OCI-LY3 (cell line): ENCODE data around the gene SPAG8.

ENCODE experiments used
- H2AFZ ChIP-seq: fragments of 200-600, 300-600 bp; shearing (Covaris generic); 2 replicates; pipeline ENCODE4 v1.6.0; 2014; ENCODE audit warnings: antibody characterized with exemption, low read depth, low read length
- H3K27ac ChIP-seq: fragments of 200-600, 300-600 bp; sonication (generic); 2 replicates; pipeline ENCODE4 v1.5.1; 2014; ENCODE audit warnings: mild to moderate bottlenecking, low read length, moderate library complexity, mixed read lengths
- H3K27me3 ChIP-seq: fragments of 200-600, 300-600 bp; sonication (generic); 2 replicates; pipeline ENCODE4 v1.6.1; 2014; ENCODE audit warnings: low read depth, low read length, mixed read lengths
- H3K36me3 ChIP-seq: fragments of 200-600, 300-600 bp; sonication (generic); replicated peaks from 2 replicates; pipeline ENCODE3; 2014; ENCODE audit warnings: low read depth, low read length, mixed read lengths
- H3K4me1 ChIP-seq: fragments of 300-600, 200-600 bp; sonication (generic); 2 replicates; pipeline ENCODE4 v1.6.1; 2014; ENCODE audit warnings: low read length, mixed read lengths
- H3K4me2 ChIP-seq: fragments of 200-600, 300-600 bp; sonication (generic); 2 replicates; pipeline ENCODE4 v1.6.1; 2014; ENCODE audit warnings: low read length, mixed read lengths
- H3K4me3 ChIP-seq: fragments of 300-600, 200-600 bp; sonication (generic); 2 replicates; pipeline ENCODE4 v1.5.1; 2014; ENCODE audit warnings: antibody characterized with exemption, mild to moderate bottlenecking, low read length, moderate library complexity
- H3K79me2 ChIP-seq: fragments of 300-600, 200-600 bp; shearing (Covaris generic); 2 replicates; pipeline ENCODE4 v1.6.1; 2014; ENCODE audit warnings: mild to moderate bottlenecking, low read length, mixed read lengths
- H3K9ac ChIP-seq: fragments of 300-600, 200-600 bp; shearing (Covaris generic); 2 replicates; pipeline ENCODE4 v1.6.0; 2014; ENCODE audit warnings: mild to moderate bottlenecking, low read length, moderate library complexity
- H3K9me3 ChIP-seq: fragments of 200-600, 300-600 bp; shearing (Covaris generic); 2 replicates; pipeline ENCODE4 v1.6.1; 2014; ENCODE audit warnings: low read length, mixed read lengths; ENCODE audit not compliant: insufficient read depth
- H4K20me1 ChIP-seq: fragments of 200-600, 300-600 bp; sonication (generic); 2 replicates; pipeline ENCODE4 v1.6.1; 2016; ENCODE audit warnings: low read length, mixed read lengths; ENCODE audit not compliant: insufficient read depth
- EZH2phosphoT487 ChIP-seq: fragments of 200-600 bp; shearing (Covaris generic); IDR thresholded peaks from 2 replicates; pipeline ENCODE4 v1.6.1; 2018; ENCODE audit warnings: antibody characterized with exemption, mixed run types, low read depth
- TF ChIP-seq, protein P1 (sequence below): fragments of 200-600, 300-600 bp; sonication (generic); IDR thresholded peaks from 2 replicates; pipeline ENCODE4 v1.5.1; 2014; ENCODE audit warnings: antibody characterized with exemption, low read length, low read depth

The SPAG8 gene

DNA sequence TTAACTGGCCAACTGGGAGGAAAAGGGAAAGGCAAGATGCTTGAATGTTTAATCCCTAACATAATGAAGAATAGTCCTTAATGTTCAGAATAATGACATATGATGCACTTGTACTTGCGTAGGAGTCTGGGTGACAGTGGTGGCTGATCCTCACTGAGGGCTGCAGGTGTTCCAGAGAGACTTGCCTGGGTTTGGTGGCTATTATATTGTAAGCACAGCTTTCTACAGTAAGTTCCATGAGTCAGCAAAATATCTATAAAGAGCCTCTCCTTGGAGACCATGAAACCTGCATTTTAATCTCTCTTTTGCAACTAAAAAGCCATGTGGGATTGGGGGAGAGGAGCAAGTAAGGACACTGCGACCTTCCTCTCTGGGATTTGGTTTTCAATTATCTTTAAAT lies 22.5 kb downstream of the SPAG8 start:
- no peak overlapping the region for H3K4me3 ChIP-seq
- no peaks in the 10 kb centered on the region for H3K9me3 ChIP-seq
- no peaks in the 10 kb centered on the region for H4K20me1 ChIP-seq
- no peak overlapping the region for H2AFZ ChIP-seq
- no peak overlapping the region for H3K9ac ChIP-seq
- H3K4me1 ChIP-seq, result peaks cover 50% of the 10 kb centered on the region
- no peak for TF ChIP-seq EZH2phosphoT487
- TF ChIP-seq, protein P1, sequence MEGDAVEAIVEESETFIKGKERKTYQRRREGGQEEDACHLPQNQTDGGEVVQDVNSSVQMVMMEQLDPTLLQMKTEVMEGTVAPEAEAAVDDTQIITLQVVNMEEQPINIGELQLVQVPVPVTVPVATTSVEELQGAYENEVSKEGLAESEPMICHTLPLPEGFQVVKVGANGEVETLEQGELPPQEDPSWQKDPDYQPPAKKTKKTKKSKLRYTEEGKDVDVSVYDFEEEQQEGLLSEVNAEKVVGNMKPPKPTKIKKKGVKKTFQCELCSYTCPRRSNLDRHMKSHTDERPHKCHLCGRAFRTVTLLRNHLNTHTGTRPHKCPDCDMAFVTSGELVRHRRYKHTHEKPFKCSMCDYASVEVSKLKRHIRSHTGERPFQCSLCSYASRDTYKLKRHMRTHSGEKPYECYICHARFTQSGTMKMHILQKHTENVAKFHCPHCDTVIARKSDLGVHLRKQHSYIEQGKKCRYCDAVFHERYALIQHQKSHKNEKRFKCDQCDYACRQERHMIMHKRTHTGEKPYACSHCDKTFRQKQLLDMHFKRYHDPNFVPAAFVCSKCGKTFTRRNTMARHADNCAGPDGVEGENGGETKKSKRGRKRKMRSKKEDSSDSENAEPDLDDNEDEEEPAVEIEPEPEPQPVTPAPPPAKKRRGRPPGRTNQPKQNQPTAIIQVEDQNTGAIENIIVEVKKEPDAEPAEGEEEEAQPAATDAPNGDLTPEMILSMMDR, result no peak
- H3K27ac ChIP-seq, result no peak overlapping the region
- H3K27me3 ChIP-seq, result no peaks in the 10 kb centered on the region
- H3K4me2 ChIP-seq, result no peak overlapping the region
- no peaks in the 10 kb centered on the region for H3K79me2 ChIP-seq
- H3K36me3 ChIP-seq, result no peaks in the 10 kb centered on the region

DNA sequence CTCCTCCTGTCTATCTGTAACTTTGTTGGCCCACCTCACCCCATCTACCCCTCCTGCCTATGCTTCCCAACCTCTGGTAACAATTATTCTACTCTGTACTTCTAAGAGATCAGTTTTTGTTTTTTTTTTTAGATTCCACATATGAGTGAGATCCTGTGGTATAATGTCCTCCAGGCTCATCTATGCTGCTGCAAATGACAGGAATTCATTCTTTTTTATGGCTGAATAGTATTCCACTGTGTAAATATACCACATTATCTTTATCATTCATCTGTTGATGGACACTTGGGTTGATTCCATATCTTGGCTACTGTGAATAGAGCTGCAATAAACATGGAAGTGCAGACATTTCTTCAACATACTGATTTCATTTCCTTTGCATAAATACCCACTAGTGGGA lies 28.6 kb downstream of the SPAG8 start:
- H3K4me3 ChIP-seq, result no peak overlapping the region
- H2AFZ ChIP-seq, result no peak overlapping the region
- peaks cover 4% of the 10 kb centered on the region for H3K36me3 ChIP-seq
- H3K27me3 ChIP-seq, result no peaks in the 10 kb centered on the region
- H3K4me2 ChIP-seq, result no peak overlapping the region
- peaks cover 23% of the 10 kb centered on the region for H3K4me1 ChIP-seq
- TF ChIP-seq EZH2phosphoT487, result no peak
- TF ChIP-seq, protein P1, result no peak
- H3K9ac ChIP-seq, result no peak overlapping the region
- H3K79me2 ChIP-seq, result no peaks in the 10 kb centered on the region
- H3K27ac ChIP-seq, result no peak overlapping the region
- no peaks in the 10 kb centered on the region for H3K9me3 ChIP-seq
- no peaks in the 10 kb centered on the region for H4K20me1 ChIP-seq

DNA sequence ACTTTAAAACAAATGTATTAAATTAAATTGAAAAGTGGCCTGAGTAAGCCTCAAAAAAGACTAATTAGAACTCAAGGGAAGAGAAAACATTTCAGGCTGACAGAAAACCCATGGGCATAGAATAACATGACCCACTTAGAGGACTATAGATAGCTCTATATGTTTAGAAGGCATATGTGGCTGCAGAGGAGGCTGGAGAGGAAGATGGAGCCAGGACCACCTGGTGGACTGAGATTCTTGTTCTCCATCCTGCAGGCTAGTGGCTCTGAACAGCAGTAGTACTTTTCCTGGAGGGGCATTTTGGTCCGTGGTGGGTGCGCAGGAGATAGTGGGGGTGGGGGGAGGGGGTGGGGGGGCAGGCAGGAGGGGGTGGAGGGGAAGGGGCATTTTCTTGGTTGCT lies 31.0 kb downstream of the SPAG8 start:
- Histone ChIP-seq H3K4me2 (no peak overlapping the region), H3K79me2 (no peaks in the 10 kb centered on the region)

DNA sequence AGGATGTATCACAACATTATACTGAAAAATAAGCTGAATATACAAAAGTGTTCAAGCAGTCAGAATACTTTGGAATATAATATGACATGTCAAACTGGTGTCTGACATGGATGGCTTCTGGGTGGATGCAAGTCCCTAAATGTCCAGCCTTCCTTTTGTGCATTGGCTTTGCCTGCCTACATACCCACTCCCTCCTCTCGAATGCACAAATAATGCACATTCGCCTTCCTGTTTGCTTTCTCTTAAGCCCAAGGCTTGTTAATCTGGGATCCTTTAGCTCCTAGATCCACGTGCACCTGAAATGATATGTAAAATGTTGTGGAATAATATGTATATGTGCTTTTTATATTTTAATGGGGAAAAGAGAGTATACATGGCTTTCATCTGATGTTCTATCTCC lies 33.6 kb downstream of the SPAG8 start:
- no peak overlapping the region for H3K9ac ChIP-seq
- TF ChIP-seq, protein P1, result no peak
- no peak for TF ChIP-seq EZH2phosphoT487
- no peaks in the 10 kb centered on the region for H3K79me2 ChIP-seq
- no peak overlapping the region for H3K4me3 ChIP-seq
- no peak overlapping the region for H3K27ac ChIP-seq
- no peak overlapping the region for H2AFZ ChIP-seq
- H3K27me3 ChIP-seq, result no peaks in the 10 kb centered on the region
- peaks cover 12% of the 10 kb centered on the region for H3K4me1 ChIP-seq
- peaks cover 3% of the 10 kb centered on the region for H3K36me3 ChIP-seq
- H3K4me2 ChIP-seq, result no peak overlapping the region
- no peaks in the 10 kb centered on the region for H4K20me1 ChIP-seq
- no peaks in the 10 kb centered on the region for H3K9me3 ChIP-seq

More for the DNA sequence above, 31.0 kb downstream of the SPAG8 start:
- no peak overlapping the region for H3K27ac ChIP-seq
- no peak for TF ChIP-seq EZH2phosphoT487
- TF ChIP-seq, protein P1, result no peak
- H3K9me3 ChIP-seq, result no peaks in the 10 kb centered on the region
- no peaks in the 10 kb centered on the region for H3K27me3 ChIP-seq
- no peaks in the 10 kb centered on the region for H4K20me1 ChIP-seq
- H3K36me3 ChIP-seq, result peaks cover 4% of the 10 kb centered on the region
- no peak overlapping the region for H2AFZ ChIP-seq
- peaks cover 19% of the 10 kb centered on the region for H3K4me1 ChIP-seq
- H3K9ac ChIP-seq, result no peak overlapping the region
- no peak overlapping the region for H3K4me3 ChIP-seq
